SKM-1 treated with dmso at 0.1 percent for 144 hours (cell line): ENCODE results near the gene AHI1.

ENCODE experiments used
- DNase-seq: peaks from one replicate; lab custom pipeline; 2025; ENCODE audit not compliant: unreplicated experiment; lab: John Stamatoyannopoulos, UW

Gene AHI1

DNA sequence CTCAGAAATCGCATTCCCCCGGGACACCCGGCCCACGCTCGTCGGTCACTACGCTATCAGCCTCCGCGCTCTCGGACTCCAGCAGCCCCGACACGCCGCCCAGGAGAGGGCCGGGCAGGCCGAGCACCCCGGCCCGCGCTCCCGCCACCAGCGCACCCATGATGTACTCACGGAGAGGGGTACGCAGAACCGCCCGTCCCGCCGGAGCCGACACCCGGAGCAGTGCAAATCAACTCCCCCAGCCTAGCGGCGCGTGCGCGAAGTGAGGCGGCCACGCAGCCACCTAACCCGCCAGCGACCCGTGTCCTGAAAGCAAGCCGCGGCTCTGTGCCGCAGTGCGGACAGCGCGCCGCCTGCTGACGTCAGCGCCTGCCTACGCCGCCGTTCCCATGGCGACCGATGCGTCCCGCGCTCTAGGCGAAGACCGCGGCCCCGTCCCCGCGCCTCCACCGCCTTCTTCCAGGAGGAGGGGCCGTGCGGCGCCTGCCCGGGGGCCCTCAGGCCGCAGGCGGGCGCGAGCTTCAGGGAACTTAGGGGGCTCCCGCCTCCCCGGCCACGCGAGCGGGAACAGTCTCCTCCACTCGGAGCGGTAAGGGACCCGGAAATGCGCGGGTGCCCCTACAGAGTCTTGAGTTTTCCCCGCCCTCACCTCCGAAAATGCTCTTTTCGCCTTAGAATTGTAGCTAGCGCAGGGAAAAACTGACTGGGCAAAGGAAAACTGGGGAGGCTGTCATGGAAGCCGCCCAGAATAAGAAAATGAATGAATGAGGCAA lies at the start of gene AHI1:
Gene AHI1, minus strand, starts transcription at position 329 of the 773 bp plus-strand sequence. CDS start 5,503 bp downstream, outside the sequence.
- peak; percentile 94 for DNase-seq

DNA sequence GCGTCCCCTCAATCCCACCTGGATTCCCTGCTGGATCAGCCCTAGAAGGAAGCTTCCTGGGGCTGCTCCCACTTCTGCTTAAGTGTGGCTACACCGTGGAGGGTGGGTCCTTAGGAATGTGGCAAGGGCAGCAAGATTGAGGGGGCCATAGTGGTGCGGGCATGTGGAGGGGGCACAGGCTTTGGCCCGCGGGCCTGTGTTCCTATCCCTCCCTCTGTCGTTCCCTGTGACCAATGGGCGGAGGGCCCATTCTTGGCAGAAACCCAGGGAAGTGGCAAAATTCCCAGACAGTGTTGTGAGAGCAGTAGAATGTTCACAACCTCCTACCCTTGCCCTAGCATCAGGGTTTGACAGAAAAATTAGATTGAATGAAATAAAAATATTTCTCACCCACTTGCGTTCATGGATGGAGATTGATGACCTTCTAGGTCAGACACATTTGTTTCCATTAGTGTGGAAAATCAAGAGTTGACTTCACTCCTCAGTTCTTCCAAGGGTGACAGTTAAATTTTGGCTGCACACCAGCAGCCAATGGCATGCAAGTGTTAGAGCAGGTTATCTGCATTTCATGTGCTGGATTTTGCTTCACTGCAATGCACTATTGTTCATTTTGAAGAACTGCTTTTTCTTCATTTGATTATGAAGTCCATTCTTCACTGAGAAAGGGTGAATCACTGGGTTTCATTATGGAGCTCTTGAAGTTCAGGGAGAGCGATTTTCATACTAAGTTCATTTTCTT lies 49.3 kb upstream of the AHI1 start:
- DNase-seq: no peak

- no peak for DNase-seq
These were observed 48.7 kb upstream of the AHI1 start for GRCh38 chr6:135546206-135546605.

DNA sequence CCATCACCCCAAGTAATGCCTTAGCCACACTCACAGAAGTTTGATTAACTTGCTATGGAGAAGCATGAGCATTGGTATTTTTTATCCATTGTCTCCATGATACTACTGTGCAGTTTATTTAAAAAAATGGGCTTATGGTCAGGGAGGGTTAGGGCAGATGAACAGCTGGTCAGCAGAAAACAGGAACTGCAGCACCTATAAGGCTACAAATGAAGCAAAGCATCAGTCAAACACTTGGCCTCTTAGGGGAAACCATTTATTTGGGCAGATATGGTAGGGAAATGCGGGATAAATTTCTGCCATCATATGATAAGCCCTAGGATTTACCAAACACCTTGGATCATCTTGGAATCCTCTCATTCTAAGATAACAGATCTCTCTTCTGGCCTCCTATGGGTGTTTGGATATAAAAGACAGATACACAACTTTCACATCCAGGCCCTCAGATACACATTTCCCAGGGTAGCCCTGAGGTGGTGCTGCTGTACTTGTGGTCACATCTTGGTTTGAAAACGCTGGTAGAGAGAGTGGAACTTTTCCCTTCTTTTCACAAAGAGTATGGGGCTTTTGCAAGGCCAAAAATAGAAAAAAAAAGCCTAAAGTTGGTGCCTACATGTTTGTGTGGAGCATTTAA lies 42.8 kb upstream of the AHI1 start:
- no peak for DNase-seq

DNA sequence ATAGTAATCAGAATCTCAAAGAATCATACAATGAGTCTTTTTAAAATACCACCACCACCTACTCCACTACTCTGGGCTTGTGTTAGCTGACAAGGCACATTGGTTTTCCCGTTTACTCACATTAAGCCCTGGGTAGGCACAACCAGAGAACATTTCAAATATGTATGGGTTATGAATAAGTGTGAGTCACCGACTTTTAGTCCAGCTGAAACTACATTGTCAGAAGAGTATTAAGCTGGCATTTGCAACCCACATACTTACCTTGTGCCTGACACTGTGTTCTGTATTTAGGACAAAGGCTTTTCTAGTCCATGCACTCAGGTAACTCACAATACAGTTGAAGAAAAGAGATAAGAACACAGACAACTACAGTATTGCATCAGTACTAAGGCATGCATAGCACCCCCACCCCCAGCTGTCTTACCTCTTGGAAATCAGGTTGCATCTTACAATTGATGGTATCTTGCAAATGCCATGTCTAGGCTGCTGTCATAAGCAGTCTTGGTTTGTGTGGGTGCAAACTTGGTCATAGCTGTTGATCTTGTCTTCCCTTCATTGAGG lies 40.3 kb upstream of the AHI1 start:
- DNase-seq: no peak

- DNase-seq: peak; percentile 11
These were observed 38.5 kb upstream of the AHI1 start for GRCh38 chr6:135535989-135536414.

GRCh38 chr6:135534773-135535380 lies 37.3 kb upstream of the AHI1 start:
- no peak for DNase-seq

- DNase-seq: peak; percentile 73
These were observed 35.0 kb upstream of the AHI1 start for GRCh38 chr6:135532559-135532958.

GRCh38 chr6:135531954-135532490 lies 34.5 kb upstream of the AHI1 start:
- no peak for DNase-seq

DNA sequence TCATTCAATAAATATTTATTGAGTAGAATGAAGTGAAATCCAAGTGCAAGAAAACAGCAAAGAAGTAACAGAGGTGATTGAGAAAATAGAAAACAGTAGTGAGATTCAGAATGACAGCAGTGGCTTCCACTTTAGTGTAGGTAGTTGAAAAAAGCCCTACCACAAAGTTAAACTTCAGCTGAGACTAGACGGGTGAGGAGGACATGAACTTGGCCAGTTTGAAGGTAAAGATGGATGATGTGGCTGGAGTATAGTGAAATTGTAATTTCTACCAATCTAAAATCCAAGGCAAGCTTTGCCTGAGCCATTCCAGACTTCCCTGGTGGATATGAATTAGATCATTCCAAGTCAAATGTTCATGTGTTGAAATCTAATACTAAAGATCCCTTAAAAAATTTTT lies 32.6 kb upstream of the AHI1 start:
- no peak for DNase-seq

GRCh38 chr6:135527960-135528249 lies 30.4 kb upstream of the AHI1 start:
- DNase-seq: no peak

DNA sequence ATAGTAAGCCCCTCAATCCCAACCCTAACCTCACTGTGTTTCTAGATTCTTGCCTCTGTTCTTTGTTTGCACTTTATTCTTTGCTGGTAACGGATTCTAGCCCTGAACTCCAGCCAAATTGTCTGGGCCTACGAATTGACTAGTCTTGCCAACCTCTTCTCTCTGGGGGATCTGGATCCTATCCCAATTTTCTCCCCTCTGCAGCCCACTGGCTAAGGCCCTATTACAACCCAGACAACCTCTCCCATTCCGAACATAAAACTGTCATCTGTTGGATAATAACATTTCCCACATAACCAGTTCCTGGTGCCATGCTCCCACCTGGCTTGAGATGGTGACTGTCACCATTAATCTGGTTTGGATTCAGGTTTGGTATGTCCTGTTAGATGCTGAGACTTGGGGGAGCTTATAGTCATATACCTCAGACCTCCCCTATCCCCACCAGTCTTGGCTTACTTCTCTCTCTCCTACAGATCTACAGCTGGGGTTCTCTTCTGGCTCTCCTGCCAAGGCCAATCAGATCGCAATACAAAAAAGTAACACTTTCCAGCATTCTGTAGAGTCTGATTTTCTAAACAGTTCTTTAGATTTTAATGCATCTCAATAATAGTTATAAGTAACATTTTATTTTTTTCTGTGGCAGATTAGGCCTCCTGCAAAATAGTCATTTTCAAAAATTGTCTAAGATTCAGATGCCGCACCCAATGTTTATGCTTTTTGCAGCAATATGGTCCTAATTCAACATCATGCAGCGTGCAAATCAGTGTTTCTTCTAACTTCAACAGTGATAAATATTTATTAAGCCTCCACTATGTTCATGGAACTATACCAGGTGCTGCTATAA lies 29.8 kb upstream of the AHI1 start:
- no peak for DNase-seq

GRCh38 chr6:135525594-135525993 lies 28.1 kb upstream of the AHI1 start:
- DNase-seq: no peak

- DNase-seq: no peak
These were observed 25.6 kb upstream of the AHI1 start for GRCh38 chr6:135522965-135523692.

- no peak for DNase-seq
These were observed 23.9 kb upstream of the AHI1 start for GRCh38 chr6:135521431-135521830.

GRCh38 chr6:135520781-135521180 lies 23.2 kb upstream of the AHI1 start:
- DNase-seq: no peak

DNA sequence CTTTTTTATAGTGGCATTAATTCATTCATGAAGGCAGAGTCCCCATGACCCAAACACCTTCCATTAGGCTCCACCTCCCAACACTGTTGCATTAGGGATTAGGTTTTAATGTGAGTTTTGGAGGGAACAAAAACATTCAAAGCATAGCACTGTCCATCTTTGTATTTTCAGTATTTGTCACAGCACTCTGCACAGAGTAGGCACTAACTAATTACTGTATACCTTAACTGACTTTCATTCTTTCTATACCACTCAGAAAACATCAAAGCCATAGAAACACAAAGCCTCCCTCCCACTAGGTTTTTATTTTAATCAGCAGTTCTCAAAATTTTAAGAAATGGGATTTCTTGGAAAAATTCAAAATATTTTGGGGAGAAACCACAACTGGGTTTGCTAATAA lies 21.8 kb upstream of the AHI1 start:
- no peak for DNase-seq

- no peak for DNase-seq
These were observed 20.0 kb upstream of the AHI1 start for GRCh38 chr6:135517527-135517926.

GRCh38 chr6:135514706-135515105 lies 17.2 kb upstream of the AHI1 start:
- no peak for DNase-seq
